Airway epithelial cell (primary cell): ENCODE results near the gene FBXW5. TPM values are rescaled to one million over a fixed set of nuclear protein-coding genes. Genes with fewer than 3 reads are reported as not detected.

ENCODE experiments used
- total RNA-seq: library from RNA; depleted of rRNA; stranded (reverse); fragments of >200 nt; gene quantifications from 2 replicates; pipeline ENCODE4 v1.2.3, GENCODE V29; 2015

The FBXW5 gene, protein sequence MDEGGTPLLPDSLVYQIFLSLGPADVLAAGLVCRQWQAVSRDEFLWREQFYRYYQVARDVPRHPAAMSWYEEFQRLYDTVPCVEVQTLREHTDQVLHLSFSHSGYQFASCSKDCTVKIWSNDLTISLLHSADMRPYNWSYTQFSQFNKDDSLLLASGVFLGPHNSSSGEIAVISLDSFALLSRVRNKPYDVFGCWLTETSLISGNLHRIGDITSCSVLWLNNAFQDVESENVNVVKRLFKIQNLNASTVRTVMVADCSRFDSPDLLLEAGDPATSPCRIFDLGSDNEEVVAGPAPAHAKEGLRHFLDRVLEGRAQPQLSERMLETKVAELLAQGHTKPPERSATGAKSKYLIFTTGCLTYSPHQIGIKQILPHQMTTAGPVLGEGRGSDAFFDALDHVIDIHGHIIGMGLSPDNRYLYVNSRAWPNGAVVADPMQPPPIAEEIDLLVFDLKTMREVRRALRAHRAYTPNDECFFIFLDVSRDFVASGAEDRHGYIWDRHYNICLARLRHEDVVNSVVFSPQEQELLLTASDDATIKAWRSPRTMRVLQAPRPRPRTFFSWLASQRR
- 147 and 164 TPM in 2 replicates for total RNA-seq

GRCh38 chr9:136944519-136945332, at the start of gene FBXW5, which contains the start of gene C8G:
Gene FBXW5 (minus strand): TSS chr9:136944738. CDS start chr9:136944083, 655 bp downstream.
Gene C8G (plus strand): TSS chr9:136945243. CDS start chr9:136945321, 78 bp downstream.

GRCh38 chr9:136991993-136992818, 47.7 kb upstream of the FBXW5 start, which contains the start of gene PAXX:
Gene PAXX (plus strand): TSS chr9:136992422. CDS start chr9:136992444, 22 bp downstream.

GRCh38 chr9:136982232-136983051, 37.9 kb upstream of the FBXW5 start, which contains the start of gene LCNL1:
Gene LCNL1 (plus strand): TSS chr9:136982993. CDS start chr9:136983587, 594 bp downstream.

GRCh38 chr9:136977223-136977622, 32.7 kb upstream of the FBXW5 start, which contains the start of gene PTGDS:
Gene PTGDS (plus strand): TSS chr9:136977504. CDS start chr9:136977579, 75 bp downstream.

GRCh38 chr9:136951541-136952320, 7.2 kb upstream of the FBXW5 start, which contains the start of gene LCN12:
Gene LCN12 (plus strand): TSS chr9:136952273. CDS start chr9:136952328, 55 bp downstream.

Other genes starting within 250 kb of the FBXW5 start
- 5.3 and 5.5 TPM in 2 replicates for gene DIPK1B, start 232.2 kb downstream of the FBXW5 start, total RNA-seq
- gene LCN10, start 201.8 kb downstream of the FBXW5 start, total RNA-seq = not detected in 2 replicates
- gene LCN6, start 196.2 kb downstream of the FBXW5 start, total RNA-seq = not detected in 2 replicates
- not detected in 2 replicates for gene LCN8, start 186.5 kb downstream of the FBXW5 start, total RNA-seq
- gene LCN15, start 180.2 kb downstream of the FBXW5 start, total RNA-seq = not detected in 2 replicates
- gene TMEM141, start 153.4 kb downstream of the FBXW5 start, total RNA-seq = 163 and 200 TPM in 2 replicates
- 0.42 TPM in 1 of 2 replicates, not detected in the other for gene CCDC183, start 148.4 kb downstream of the FBXW5 start, total RNA-seq
- gene RABL6, start 136.8 kb downstream of the FBXW5 start, total RNA-seq = 86.5 and 106 TPM in 2 replicates
- gene AJM1, start 102.3 kb downstream of the FBXW5 start, total RNA-seq = 1.8 and 2.0 TPM in 2 replicates
- 109 and 144 TPM in 2 replicates for gene PHPT1, start 95.3 kb downstream of the FBXW5 start, total RNA-seq
- 0.74 and 1.4 TPM in 2 replicates for gene MAMDC4, start 92.4 kb downstream of the FBXW5 start, total RNA-seq
- gene EDF1, start 78.4 kb downstream of the FBXW5 start, total RNA-seq = 341 and 351 TPM in 2 replicates
- 11.5 and 16.3 TPM in 2 replicates for gene TRAF2, start 58.2 kb downstream of the FBXW5 start, total RNA-seq
- gene C8G, start 505 bp upstream of the FBXW5 start, total RNA-seq = not detected in 2 replicates
- gene LCN12, start 7.5 kb upstream of the FBXW5 start, total RNA-seq = not detected in 2 replicates
- not detected in 2 replicates for gene PTGDS, start 32.8 kb upstream of the FBXW5 start, total RNA-seq
- not detected in 2 replicates for gene LCNL1, start 38.3 kb upstream of the FBXW5 start, total RNA-seq
- 50.9 and 69.2 TPM in 2 replicates for gene PAXX, start 47.7 kb upstream of the FBXW5 start, total RNA-seq
- gene CLIC3, start 51.8 kb upstream of the FBXW5 start, total RNA-seq = 179 and 203 TPM in 2 replicates
- gene ABCA2, start 83.5 kb upstream of the FBXW5 start, total RNA-seq = 11.9 and 15.6 TPM in 2 replicates
- not detected in 2 replicates for gene FUT7, start 87.3 kb upstream of the FBXW5 start, total RNA-seq
- 36.7 and 39.0 TPM in 2 replicates for gene NPDC1, start 101.4 kb upstream of the FBXW5 start, total RNA-seq
- gene ENTPD2, start 109.3 kb upstream of the FBXW5 start, total RNA-seq = 1.1 and 1.4 TPM in 2 replicates
- gene SAPCD2, start 125.8 kb upstream of the FBXW5 start, total RNA-seq = 31.6 and 31.9 TPM in 2 replicates
- gene UAP1L1, start 132.8 kb upstream of the FBXW5 start, total RNA-seq = 2.7 and 4.0 TPM in 2 replicates
- 59.0 and 62.8 TPM in 2 replicates for gene MAN1B1, start 142.2 kb upstream of the FBXW5 start, total RNA-seq
- 52.1 and 52.4 TPM in 2 replicates for gene DPP7, start 170.0 kb upstream of the FBXW5 start, total RNA-seq
- gene GRIN1, start 194.4 kb upstream of the FBXW5 start, total RNA-seq = 0.14 and 0.42 TPM in 2 replicates
- 0.35 and 0.70 TPM in 2 replicates for gene LRRC26, start 225.3 kb upstream of the FBXW5 start, total RNA-seq
- gene TMEM210, start 227.3 kb upstream of the FBXW5 start, total RNA-seq = not detected in 2 replicates
- gene ANAPC2, start 243.8 kb upstream of the FBXW5 start, total RNA-seq = 14.7 and 15.9 TPM in 2 replicates
- 119 and 122 TPM in 2 replicates for gene SSNA1, start 243.9 kb upstream of the FBXW5 start, total RNA-seq